A172 (cell line): Measurements from ENCODE around the gene PIP4K2A. TPM values are rescaled to one million over a fixed set of nuclear protein-coding genes. Genes with fewer than 3 reads are reported as not detected.
"Not testable (repeated sequence)": the region's sequence is repeated elsewhere in the genome, so short reads cannot be mapped to it uniquely, and the experiment has no call there.

Experiments
- DNase-seq: peaks from one replicate; pipeline ENCODE4 v3.0.0-alpha.2; 2015; ENCODE audit warnings: low spot score
- total RNA-seq: library from RNA; depleted of rRNA; stranded (reverse); fragments of >200 nt; shearing (Covaris generic); gene quantifications from 2 replicates; pipeline ENCODE4 v1.2.3, GENCODE V29; 2014

The PIP4K2A gene
- total RNA-seq, 1 experiment from 2014 or later, result 74.9 TPM

DNA sequence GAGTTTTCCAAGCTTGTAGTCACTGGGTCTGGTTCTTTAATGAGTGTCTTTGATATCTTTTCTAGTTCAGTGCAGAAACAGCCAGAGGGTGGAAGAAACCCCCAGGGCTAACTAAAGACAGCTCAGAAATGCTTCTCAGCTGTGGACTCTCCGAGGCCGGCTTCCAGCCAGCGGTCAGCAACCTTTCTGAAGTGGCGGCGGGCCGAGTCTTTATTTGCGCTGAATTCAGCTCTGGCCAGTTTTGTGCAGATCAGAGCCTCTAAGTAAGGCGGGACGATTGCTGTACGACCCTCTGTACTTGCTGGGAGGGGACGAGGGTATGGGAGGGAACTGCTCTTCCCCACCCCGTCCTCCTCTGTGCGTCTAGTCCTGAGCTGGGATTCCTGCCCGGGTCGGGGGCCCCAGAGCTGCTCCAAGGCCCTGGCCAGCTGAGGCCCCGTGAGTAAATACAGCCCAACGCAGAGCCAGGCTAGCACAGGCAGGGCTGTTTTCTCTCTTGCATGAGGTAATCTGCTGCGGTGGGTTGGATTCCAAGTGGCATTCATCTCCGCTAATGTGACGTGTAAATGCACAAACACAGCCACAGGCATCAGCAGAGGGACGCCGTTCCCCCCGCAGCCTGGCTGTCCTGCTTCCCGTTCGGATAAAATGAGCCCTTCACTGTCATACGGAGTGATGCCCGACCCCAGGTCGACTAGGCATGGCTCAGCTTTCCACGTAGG, 159.8 kb downstream of the PIP4K2A start:
- DNase-seq, result no peak

DNA sequence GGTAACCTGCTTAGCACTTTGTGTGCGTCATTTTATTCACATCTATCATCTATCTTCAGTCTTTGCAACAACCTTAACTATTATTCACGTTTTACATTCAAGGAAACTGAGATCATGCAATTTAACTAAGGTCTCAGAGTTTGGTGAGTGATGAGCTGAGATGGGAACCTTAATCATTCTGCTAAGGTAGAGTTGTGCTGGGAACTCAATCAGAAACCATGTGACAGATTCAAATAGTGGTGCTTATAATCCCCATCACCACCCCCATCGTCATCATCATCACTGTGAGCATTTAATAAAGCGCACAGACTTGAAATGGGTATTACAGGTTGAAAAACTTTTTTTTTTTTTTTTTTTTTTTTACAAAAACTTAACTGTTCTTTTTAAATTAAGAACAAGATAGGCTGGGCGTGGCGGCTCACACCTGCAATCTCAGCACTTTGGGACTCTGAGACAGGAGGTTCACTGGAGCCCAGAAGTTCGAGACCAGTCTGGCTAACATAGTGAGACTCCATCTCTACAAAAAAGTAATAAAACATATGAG, 160.9 kb downstream of the PIP4K2A start:
- DNase-seq, result no peak

DNA sequence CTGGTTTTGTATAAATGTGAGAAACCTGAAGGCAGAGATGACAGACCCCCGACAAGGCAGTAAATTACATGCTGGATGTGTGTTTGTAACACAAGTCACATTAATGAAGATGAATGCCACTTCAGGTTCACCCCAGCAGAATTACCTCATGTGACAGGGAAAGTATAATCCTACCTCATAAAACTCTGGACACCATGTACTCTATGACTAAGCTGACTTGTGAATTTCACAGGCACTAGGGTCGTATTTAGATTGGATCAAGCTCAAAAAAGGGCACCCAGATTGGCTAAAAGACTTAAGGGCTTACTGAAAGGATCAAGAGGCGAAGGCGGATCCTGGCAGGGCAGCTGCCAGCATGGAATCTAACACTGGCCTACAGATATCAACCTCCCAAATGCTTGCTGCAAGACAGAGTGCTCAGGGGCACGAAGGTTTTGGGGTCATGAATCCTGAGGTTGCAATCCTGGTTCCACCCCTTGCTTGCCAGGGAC, 161.4 kb downstream of the PIP4K2A start:
- peak; percentile 70 for DNase-seq

DNA sequence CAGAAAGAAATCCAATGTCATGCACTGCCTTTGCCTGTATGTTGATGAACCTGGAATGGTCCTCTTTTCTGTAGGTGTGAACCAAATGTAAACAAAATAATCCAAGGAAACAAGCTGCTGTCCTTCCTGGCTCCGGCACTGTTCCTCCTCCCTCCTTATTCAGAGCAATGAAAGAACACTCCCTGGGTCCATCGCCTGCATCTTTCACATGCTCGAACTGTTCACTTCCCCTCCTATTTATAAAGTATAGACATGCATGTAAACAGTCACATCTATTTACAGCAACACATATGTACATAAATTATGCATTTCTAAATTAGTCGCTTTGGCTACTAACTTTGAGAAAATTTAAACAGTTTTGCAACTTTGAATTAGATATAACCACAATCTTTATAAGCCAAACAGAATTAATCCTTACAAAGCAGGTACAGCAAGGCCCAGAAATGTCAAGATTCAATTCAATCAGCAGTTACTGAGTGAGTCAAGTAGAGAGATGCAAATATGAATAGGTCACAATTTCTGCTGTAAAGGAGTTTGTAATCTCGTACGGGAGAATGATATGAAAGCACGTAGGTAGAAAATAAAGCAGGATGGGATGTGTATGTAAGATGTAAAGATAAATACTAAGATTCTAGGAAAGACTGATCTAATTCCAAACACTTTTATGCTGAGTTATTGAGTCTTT, 162.6 kb downstream of the PIP4K2A start:
- DNase-seq, result no peak

DNA sequence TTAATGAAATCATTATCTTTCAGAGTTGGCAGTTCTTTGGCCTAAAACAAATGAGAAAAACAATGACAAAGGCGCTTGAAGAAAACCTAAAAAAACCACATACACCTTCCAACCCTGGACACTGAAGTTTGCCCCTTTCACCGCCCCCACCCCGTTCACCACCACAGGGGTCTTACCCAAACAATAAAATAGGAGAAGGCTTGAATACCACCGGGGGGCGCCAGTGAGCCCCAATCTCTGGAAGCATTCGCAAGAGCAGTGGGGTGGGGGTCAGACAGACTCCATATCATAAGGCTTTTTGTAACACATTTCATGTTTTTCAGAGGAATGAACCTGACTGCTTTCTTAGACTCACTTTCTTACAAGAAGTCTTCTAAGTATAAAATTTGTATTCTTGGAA, 163.6 kb downstream of the PIP4K2A start:
- DNase-seq, result peak; percentile 35

DNA sequence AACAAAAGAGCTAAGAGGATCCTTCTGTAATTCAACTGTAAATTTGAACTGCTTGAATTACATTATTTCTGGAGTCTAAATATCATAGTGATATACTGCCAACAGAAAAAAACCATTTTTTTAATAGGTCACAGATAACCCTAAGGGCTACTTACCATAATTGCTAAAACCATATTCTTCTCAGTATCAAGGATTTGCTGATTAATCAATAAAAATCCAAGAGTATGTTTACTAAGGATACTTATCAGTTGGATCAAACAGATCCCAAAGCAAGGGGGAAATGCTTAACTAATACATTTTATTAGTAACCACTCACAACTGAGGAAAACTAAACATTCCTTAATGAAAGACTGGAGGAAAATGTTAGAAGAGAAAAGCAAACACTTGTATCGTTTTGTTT, 166.0 kb downstream of the PIP4K2A start:
- DNase-seq, result no peak

DNA sequence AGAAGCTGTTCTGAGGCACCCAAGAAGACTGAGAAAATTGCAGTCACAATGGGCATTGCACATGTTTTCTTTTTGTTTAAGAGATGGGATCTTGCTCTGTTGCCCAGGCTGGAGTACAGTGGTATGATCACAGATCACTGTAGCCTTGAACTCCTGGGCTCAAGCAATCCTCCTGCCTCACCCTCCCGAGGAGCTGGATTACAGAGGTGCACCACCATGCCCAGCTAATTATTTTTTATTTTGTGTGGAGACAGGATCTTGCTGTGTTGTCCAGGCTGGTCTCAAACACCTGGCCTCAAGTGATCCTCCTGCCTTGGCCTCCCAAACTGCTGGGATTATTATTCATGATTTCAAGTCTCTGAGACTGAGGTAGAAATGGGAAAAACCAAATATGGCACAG, 168.7 kb downstream of the PIP4K2A start:
- no peak for DNase-seq

DNA sequence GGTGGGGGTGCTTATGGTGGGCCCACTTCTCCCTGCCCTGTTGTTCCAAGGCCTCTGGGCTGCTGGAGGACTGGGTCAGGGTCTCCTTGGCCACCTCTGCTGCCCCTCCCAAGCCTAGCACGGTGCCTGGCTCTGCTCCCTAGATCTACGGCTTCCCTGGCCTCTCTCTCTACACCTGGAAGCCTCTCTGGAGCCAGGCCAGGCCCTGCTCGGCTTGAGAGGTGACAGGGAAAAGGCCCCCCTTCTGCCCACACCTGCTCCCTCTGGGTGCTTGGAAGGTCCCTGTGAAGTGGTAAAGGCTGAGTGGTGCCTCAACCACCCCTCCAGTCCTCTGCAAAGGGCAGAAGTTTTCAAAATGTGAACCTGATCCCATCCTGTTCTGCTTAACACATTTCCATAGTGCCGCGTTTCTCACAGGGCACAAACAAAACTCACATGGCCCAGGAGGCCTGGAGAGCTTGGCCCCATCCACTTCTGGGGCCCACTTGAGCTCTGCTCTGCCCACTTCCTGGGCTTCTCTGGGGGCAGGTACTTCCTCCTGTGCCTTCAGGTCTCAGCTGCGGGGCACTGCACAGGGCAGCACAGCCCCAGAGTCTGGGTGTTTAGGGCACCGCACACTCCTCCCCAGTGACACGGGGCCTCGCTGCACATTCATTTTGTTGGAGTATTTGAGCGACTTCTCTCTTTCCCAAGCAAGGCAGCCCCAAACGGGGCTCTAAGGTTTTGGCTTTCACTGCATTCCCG, 169.9 kb downstream of the PIP4K2A start:
- DNase-seq, result no peak

DNA sequence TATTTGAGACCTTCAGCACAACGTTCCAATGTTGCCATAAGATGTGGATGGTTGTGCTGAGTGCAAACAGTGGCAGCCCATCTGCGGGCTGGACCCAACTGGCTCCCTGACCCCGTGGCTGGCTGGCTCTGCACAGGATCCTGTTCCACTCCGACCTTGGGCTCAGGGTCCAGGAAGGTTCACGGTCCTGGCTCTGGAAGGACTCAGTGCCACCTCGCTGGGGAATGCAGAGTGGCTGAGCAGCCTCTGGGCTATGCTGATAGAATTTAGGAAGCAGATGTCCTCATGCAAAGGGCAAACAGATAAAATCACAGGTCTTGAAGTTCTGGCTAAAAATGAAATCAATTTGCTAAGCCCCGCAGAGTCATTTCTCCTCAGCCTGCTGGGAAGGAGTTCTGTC, 171.6 kb downstream of the PIP4K2A start:
- no peak for DNase-seq

DNA sequence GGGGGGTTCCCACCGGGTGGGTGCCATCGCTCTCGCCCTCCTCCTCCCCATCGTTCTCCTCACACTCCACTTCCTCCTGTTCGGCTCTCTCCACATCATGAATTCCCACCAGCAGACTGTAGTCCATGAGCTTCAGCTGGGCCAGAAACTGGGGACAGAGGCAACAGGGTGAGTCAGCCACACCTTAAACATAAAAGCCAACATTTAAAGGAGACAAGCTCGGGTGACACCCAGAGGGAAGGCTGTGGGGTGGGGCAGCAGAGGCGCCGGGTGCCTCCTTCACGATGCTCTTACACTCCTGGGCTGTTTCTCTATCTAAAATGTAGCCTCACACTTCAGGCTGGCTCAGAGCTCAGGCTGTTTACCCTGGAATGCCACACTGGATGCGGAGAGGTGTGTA, 172.5 kb downstream of the PIP4K2A start:
- no peak for DNase-seq

DNA sequence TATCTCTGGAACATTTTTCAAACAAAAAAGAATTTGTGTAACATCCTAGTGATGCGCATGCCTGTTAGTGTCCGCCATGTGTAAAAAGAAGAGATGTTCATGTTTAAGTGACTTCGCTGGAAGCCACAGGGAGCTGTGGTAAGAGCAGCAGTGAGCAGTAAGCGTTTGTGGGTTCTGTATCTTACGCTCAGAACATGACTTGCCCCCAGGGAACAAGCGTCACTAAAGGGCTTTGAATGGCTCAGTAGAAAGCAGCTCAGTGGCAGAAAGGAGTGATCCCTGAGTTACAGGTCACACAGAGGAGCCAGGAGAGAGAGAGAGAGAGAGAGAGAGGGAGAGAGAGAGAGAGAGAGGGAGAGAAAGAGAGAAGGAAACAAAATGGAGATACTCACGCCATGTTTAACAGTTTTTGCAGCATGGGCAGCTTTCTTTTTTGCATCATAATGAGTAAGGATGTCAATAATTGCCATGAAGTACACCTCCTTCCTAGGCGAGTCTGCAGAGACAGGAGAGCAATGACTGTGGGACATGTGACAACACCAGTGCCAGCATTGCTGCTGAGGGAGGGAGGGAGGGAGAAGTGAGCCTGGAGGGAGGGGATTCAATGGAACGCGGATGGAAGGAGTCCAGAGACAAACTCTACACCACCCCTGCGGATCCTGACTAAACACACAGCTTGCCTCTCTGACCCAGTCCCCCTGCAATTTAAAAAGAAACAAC, 174.6 kb downstream of the PIP4K2A start:
- DNase-seq, result no peak

DNA sequence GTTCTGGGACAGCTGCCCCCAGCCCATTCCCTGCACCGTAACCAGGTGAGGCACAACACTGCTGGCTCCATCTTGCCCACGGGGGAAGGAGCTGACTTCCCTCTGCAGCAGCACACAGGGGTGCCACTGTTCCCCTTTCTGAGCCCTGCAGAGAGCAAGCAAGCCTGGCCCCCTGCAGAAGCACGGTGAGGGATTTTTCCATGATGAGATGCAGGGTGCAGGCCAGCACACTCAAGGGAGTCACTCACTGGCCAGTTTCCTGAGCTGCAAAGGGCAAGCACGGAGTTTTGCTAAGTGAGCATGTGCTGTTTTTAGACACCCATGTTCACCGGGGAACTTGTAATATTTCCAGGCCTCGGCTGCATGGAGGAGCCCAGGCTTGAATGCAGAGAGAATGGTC, 176.6 kb downstream of the PIP4K2A start:
- DNase-seq, result no peak

DNA sequence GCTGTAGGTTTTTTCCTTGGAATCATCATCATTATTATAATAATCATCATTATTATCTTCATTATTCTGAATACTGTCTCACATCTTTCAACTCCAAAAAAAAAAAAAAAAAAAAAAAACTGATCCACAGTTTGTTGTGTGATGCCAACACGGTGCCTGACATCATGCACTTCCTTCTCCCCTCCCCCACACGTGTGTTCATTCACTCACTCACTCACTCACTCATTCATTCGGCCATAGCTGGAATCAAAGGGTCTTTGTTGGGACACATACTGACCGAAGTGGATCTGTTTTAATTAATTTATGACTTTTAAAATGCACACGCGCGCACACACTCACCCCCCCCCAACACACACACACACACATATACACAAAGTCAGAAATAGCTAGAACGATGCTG, 177.8 kb downstream of the PIP4K2A start:
- DNase-seq, result no peak

DNA sequence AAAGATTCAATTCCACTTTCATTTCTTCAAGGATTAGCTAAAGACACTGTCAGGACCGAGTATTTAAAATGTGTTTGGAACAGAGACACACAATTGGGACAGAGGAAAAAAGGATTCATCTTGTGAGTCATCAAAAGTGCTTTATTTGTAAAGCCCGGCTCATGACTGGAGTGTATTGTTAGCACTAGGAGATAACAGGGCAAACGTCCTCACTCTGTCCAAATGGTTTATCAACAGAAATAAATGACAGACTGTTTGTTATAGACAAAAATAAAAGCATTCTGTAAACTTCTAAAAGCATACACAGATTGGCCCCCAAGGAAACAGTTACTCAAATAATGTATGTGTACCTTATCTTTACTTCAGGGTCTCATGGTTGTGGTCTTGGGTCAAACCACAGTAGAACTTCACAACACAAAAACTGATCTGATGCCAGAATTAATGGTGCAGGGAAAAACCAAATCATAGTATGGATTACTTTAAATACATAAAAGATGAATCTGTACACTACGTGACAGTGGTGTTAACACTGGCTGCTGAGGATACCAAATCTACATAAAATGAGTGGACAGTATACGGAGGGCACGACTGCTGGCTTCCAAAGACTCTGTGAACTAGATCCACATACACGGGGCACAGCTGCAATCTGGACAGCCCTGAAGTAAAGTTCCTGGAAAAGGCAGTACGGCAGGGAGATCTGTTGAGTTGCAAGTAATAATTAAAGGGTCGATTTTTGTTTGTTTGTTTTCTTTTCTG, 179.4 kb downstream of the PIP4K2A start:
- DNase-seq, result peak; percentile 58

DNA sequence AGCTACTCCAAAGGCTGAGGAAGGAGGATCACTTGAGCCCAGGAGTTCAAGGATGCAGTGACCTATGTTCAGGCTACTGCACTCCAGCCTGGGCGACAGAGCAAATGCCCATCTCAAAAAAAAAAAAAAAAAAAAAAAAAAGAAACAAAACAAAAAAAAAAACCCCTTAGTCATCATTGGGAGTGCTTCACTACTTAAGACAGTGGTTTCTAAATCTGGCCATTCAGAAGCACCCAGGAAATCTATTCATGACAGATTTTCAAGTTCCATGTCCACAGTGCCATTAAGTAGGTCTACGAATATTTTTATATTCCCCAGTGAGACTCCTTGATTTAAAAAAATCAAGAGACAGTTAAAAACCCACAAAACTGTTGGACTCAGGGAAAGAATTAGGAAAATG, 182.9 kb downstream of the PIP4K2A start:
- no peak for DNase-seq

DNA sequence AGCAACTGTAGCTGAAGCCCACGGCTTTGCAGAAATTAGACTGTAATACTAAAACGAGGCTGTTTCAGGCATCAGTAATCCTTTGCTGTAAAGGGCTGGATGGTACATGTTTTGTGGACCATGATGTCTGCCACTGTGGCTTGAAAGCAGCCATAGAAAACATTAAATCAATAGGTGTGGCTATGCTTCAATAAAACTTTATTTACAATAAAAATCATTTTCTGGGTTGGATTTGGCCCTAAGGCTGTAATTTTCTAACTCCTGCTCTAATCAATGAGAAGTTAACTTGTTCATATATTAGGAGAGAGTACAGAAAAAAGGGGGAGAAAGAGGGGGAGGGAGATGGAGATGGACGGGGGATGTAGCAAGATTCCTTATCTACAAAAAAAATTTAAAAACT, 183.4 kb downstream of the PIP4K2A start:
- DNase-seq, result no peak

DNA sequence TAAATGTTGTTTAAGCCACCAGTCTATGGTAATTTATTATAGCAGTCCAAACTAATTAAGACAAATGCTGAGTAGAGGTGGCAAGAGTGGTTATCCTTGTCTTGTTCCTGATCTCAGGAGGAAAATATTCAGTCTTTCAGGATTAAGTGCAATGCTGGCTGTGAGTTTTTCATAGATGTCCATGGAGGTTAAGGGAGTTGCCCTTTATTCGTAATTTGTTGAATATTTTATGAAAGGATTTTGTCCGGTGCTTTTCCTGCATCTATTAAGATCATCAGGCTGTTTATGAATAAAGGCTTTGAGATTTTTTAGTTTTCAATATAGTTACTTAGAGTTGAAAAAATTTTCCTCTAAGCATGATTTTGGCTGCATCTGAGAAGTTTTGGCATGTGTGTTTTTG, 186.9 kb downstream of the PIP4K2A start:
- no peak for DNase-seq

DNA sequence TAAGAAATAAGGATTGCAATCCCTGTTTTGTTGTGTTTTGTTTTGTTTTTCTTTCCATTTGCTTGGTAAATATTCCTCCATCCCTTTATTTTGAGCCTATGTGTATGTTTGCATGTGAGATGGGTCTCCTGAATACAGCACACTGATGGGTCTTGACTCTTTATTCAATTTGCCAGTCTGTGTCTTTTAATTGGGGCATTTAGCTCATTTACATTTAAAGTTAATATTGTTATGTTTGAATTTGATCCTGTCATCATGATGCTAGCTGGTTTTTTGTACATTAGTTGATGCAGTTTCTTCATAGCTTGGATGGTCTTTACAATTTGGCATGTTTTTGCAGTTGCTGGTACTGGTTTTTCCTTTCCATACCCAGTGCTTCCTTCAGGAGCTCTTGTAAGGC, 190.0 kb downstream of the PIP4K2A start:
- DNase-seq, result not testable (repeated sequence)

DNA sequence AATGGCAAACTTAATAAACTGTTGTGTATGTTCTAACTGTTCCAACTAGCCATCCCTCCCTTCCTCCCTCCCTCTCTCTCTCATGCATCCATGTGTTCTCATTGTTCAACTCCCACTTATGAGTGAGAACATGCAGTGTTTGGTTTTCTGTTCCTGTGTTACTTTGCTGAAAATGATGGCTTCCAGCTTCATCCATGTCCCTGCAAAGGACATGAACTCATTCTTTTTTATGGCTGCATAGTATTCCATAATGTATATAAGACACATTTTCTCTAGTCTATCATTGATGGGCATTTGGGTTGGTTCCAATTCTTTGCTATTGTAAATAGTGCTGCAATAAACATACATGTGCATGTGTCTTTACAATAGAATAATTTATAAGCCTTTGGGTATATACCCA, 193.7 kb downstream of the PIP4K2A start:
- not testable (repeated sequence) for DNase-seq

DNA sequence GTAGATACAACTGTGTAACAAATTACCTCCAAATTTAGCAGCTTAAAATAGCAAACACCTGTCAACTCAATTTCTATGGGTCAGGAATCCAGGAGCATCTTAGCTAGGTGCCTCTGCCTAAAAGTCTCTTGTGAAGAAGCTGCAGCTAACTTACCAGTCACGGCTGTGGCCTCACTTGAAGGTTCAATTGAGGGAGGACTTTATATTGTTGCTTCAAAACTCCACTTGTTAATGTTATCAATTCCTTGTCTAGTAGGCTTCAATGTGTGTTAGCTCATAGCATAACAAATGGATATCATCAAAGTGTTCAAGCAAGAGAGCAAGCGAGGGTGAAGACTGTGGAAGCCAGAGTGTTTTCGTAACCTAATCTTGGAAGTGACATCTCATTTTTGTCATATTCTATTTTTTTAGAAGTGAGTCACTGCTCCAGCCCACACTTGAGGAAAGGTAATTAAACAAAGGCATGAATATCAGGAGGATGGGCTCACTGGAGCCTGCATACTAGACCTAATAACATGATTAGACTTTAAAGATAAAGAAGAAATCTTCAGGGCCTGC, 196.1 kb downstream of the PIP4K2A start:
- no peak for DNase-seq

DNA sequence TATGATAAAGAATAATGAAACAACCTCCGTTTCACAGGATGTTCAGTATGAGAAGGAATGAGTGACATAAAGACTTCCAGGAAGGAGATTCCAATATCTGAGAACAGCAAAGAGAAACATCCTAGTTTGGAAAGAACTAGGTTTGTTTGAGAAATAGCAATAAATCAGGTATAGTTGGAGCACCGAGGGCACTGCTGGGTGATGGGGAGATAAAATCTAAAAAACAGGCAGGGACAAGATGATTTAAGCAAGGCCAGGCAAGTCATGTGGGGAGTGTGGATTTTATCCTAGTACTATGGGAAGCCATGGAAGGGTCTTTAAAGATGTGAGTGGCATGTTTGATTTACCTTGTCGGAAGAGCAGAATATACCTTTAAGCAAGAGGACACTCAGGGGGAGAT, 199.4 kb downstream of the PIP4K2A start:
- DNase-seq, result no peak
